HepG2 (cell line): ENCODE measurements around the gene AP2A2. TPM values are rescaled to one million over a fixed set of nuclear protein-coding genes. Genes with fewer than 3 reads are reported as not detected.

Experiments used
- ATAC-seq: fragments of 200-7000 bp; cut with Tn5 transposase; 3 replicates; pipeline ENCODE4 v1.9.1; 2020; ENCODE audit warnings: mild to moderate bottlenecking, moderate library complexity
- BruUV-seq: library from RNA; stranded (reverse); fragments of 400-500 nt; replicated peaks from 2 replicates; lab custom pipeline; 2021; lab: Mats Ljungman, UMichigan
- CTCF ChIA-PET: fragments of 300-600 bp; formaldehyde crosslinking; extraction: SDS; loops from one replicate; lab custom pipeline; 2021; ENCODE audit warnings: low total read pairs, inconsistent platforms, low intra/inter-chr PET ratio; lab: Yijun Ruan, JAX
- POLR2A ChIA-PET: fragments of 350-600 bp; sonication (Branson Sonifier 250); formaldehyde crosslinking; loops from one replicate; lab custom pipeline; 2020; ENCODE audit warnings: antibody characterized with exemption, inconsistent platforms; lab: Yijun Ruan, JAX
- DNase-seq: peaks from one replicate; pipeline ENCODE4 v3.0.0-alpha.2; 2015; ENCODE audit warnings: low spot score
- FAIRE-seq: peaks from 3 replicates; lab custom pipeline; 2011; peaks lifted over from hg19 to GRCh38; lab: Jason Lieb, UNC
- H2AFZ ChIP-seq: one replicate; pipeline ENCODE4 v1.6.1; 2011; ENCODE audit warnings: low read length, inconsistent platforms
- H3K27ac ChIP-seq: fragments of 300-600 bp; 3 replicates; pipeline ENCODE4 v1.8.0; 2011; ENCODE audit warnings: mixed run types, mild to moderate bottlenecking, mixed read lengths, low read length, inconsistent platforms; ENCODE audit not compliant: insufficient read depth; ENCODE audit errors: extremely low read length
- H3K27me3 ChIP-seq, 2 experiments: fragments of 200-600 bp in 1 of 2; 2 replicates in 1 of 2; 3 replicates in 1 of 2; pipeline versions ENCODE4 v1.6.0 to v1.8.0; 2011; ENCODE audit warnings: low read length in 2 of 2, mild to moderate bottlenecking in 2 of 2, moderate library complexity in 2 of 2, inconsistent platforms in 1 of 2; ENCODE audit not compliant: insufficient read depth in 2 of 2, control insufficient read depth in 1 of 2
- H3K36me3 ChIP-seq, 2 experiments: fragments of 200-600 bp in 1 of 2; replicated peaks in 1 of 2; 2 replicates in 1 of 2; 3 replicates in 1 of 2; pipeline versions ENCODE4 v1.5.1 to v1.8.0; 2011; ENCODE audit warnings: low read length in 2 of 2, inconsistent platforms in 1 of 2; ENCODE audit not compliant: insufficient read depth in 2 of 2, control insufficient read depth in 1 of 2
- H3K4me1 ChIP-seq: 2 replicates; pipeline ENCODE4 v1.5.1; 2012; ENCODE audit warnings: low read length, inconsistent platforms; ENCODE audit not compliant: insufficient read depth
- H3K4me2 ChIP-seq: 2 replicates; pipeline ENCODE4 v1.6.0; 2011; ENCODE audit warnings: low read depth, low read length, inconsistent platforms
- H3K4me3 ChIP-seq, 3 experiments: fragments of 200-600 bp in 1 of 3; sonication (generic), shearing (Covaris generic) in 1 of 3; replicated peaks in 1 of 3; 2 replicates each; pipeline ENCODE4 v1.5.1; 2011 to 2016; ENCODE audit warnings: low read length in 3 of 3, inconsistent platforms in 2 of 3, low read depth in 2 of 3, mild to moderate bottlenecking in 2 of 3, control low read depth in 1 of 3, mixed read lengths in 1 of 3; ENCODE audit not compliant: insufficient read depth in 1 of 3
- H3K79me2 ChIP-seq: one replicate; pipeline ENCODE4 v1.6.1; 2011; ENCODE audit warnings: low read length, inconsistent platforms; ENCODE audit not compliant: insufficient read depth
- H3K9ac ChIP-seq: 2 replicates; pipeline ENCODE4 v1.6.0; 2011; ENCODE audit warnings: mild to moderate bottlenecking, low read depth, low read length, inconsistent platforms; ENCODE audit not compliant: insufficient read depth
- H3K9me3 ChIP-seq: 2 replicates; pipeline ENCODE4 v1.5.1; 2012; ENCODE audit warnings: mild to moderate bottlenecking, low read length
- H4K20me1 ChIP-seq: 2 replicates; pipeline ENCODE4 v1.6.0; 2011; ENCODE audit warnings: inconsistent platforms, mild to moderate bottlenecking, low read length, moderate library complexity; ENCODE audit not compliant: insufficient read depth
- FOSL2 ChIP-seq: sonication (generic); formaldehyde crosslinking; IDR thresholded peaks from 2 replicates; pipeline ENCODE4 v1.4.0; 2020; ENCODE audit warnings: missing genetic modification reagents
- FOXK2 ChIP-seq: fragments of 450-650 bp; IDR thresholded peaks from 2 replicates; pipeline ENCODE4 v1.6.1; 2016
- GABPA ChIP-seq, 2 experiments: IDR thresholded peaks; 2 replicates each; pipeline ENCODE4 v1.6.1; 2011 to 2016; ENCODE audit warnings: low read depth in 2 of 2, low read length in 1 of 2, missing biosample characterization in 1 of 2, missing genetic modification characterization in 1 of 2
- GTF2F1 ChIP-seq: fragments of 150-350 bp; IDR thresholded peaks from 2 replicates; pipeline ENCODE4 v1.6.1; 2014; ENCODE audit warnings: low read length
- LBX2 ChIP-seq: sonication (generic); formaldehyde crosslinking; IDR thresholded peaks from 2 replicates; pipeline ENCODE4 v1.5.0; 2020; ENCODE audit warnings: missing genetic modification reagents, mild to moderate bottlenecking, borderline replicate concordance
- LRRFIP1 ChIP-seq: sonication (generic); formaldehyde crosslinking; conservative IDR thresholded peaks from 2 replicates; pipeline ENCODE4 v1.4.0; 2020; ENCODE audit warnings: missing genetic modification reagents
- NR0B2 ChIP-seq: sonication (generic); formaldehyde crosslinking; IDR thresholded peaks from 2 replicates; pipeline ENCODE4 v1.4.0; 2020; ENCODE audit warnings: mild to moderate bottlenecking, missing genetic modification reagents
- NR3C1 ChIP-seq: sonication (generic); formaldehyde crosslinking; IDR thresholded peaks from 2 replicates; pipeline ENCODE4 v1.4.0; 2020; ENCODE audit warnings: missing genetic modification reagents
- RORA ChIP-seq: sonication (generic); formaldehyde crosslinking; IDR thresholded peaks from 2 replicates; pipeline ENCODE4 v1.5.0; 2020; ENCODE audit warnings: mild to moderate bottlenecking, missing genetic modification reagents, moderate library complexity
- SIX1 ChIP-seq: sonication (generic); formaldehyde crosslinking; IDR thresholded peaks from 2 replicates; pipeline ENCODE4 v1.4.0; 2020; ENCODE audit warnings: missing genetic modification reagents, borderline replicate concordance
- XBP1 ChIP-seq: sonication (generic); formaldehyde crosslinking; IDR thresholded peaks from 2 replicates; pipeline ENCODE4 v1.5.0; 2020; ENCODE audit warnings: missing genetic modification reagents
- ZNF24 ChIP-seq: fragments of 450-650 bp; IDR thresholded peaks from 2 replicates; pipeline ENCODE4 v1.6.1; 2017; ENCODE audit warnings: antibody characterized with exemption, mild to moderate bottlenecking
- ZNF280B ChIP-seq: sonication (generic); formaldehyde crosslinking; IDR thresholded peaks from 2 replicates; pipeline ENCODE4 v1.5.0; 2020; ENCODE audit warnings: missing genetic modification reagents, mild to moderate bottlenecking, borderline replicate concordance
- ZNF460 ChIP-seq: sonication (generic); formaldehyde crosslinking; IDR thresholded peaks from 2 replicates; pipeline ENCODE4 v1.5.1; 2020; ENCODE audit warnings: missing genetic modification reagents, mild to moderate bottlenecking, borderline replicate concordance
- ZNF704 ChIP-seq: sonication (generic); formaldehyde crosslinking; IDR thresholded peaks from 2 replicates; pipeline ENCODE4 v1.8.1; 2023; ENCODE audit warnings: mild to moderate bottlenecking, inconsistent platforms, moderate library complexity, missing genetic modification reagents, borderline replicate concordance
- ZNF839 ChIP-seq: sonication (generic); formaldehyde crosslinking; IDR thresholded peaks from 2 replicates; pipeline ENCODE4 v1.4.0; 2020; ENCODE audit warnings: missing genetic modification reagents, mild to moderate bottlenecking, borderline replicate concordance
- ZNF879 ChIP-seq: sonication (generic); formaldehyde crosslinking; IDR thresholded peaks from 2 replicates; pipeline ENCODE4 v1.8.1; 2023; ENCODE audit warnings: missing genetic modification reagents
- ZSCAN5A ChIP-seq: sonication (generic); formaldehyde crosslinking; IDR thresholded peaks from 2 replicates; pipeline ENCODE4 v1.8.0; 2022; ENCODE audit warnings: mild to moderate bottlenecking, missing genetic modification reagents, borderline replicate concordance
- WGBS: methylation state at CpG from one replicate; pipeline ENCODE4 v1.1.6; 2017; ENCODE audit warnings: low lambda C conversion rate; 5-methylcytosine and 5-hydroxymethylcytosine counted together
- in situ Hi-C: cut with HindIII; loops from 2 replicates; pipeline ENCODE4 v1.10.0; 2017; ENCODE audit warnings: low pct_unique_long_range_greater_than_20kb; ENCODE audit not compliant: extremely low pct_ligation_motif_present
- intact Hi-C: fragments of 100-400 bp; cut with micrococcal nuclease; formaldehyde crosslinking; loops from one replicate; pipeline ENCODE4 v1.10.0; 2022; ENCODE audit not compliant: unreplicated experiment
- polyA plus RNA-seq, 8 experiments: library from polyadenylated mRNA; depleted of rRNA in 3 of 8; stranded (reverse) in 7 of 8; unstranded in 1 of 8; fragments of >200 nt; fragmentation: Illumina TruSeq in 4 of 8; extraction: Trizol in 4 of 8; gene quantifications; 2 replicates each; pipeline versions ENCODE4 v1.2.1 to v1.2.3, GENCODE V29; 2011 to 2016; ENCODE audit warnings: low read depth in 4 of 8, missing spikeins in 1 of 8, mixed read lengths in 1 of 8; ENCODE audit not compliant: insufficient read depth in 1 of 8
- total RNA-seq, 5 experiments: library from RNA; depleted of rRNA; stranded (reverse); fragments of >200 nt; fragmentation: Illumina TruSeq; extraction: Trizol; gene quantifications; 2 replicates each; pipeline ENCODE4 v1.2.3, GENCODE V29; 2016; ENCODE audit warnings: low read depth in 1 of 5

The AP2A2 gene
- total and polyA plus RNA-seq, 2 of the 13 experiments (the other 11 are each of a cell fraction or from before 2014, with no cell fraction given), result 25.7 to 75.7 TPM

GRCh38 chr11:1041471-1041870, 115.8 kb downstream of the AP2A2 start:
- no peaks in the 10 kb centered on the region for H3K79me2 ChIP-seq
- no peak overlapping the region for H3K4me2 ChIP-seq
- no CpG with 5 or more reads among the region's 9 CpGs for WGBS
- H3K4me1 ChIP-seq, result peaks cover 9% of the 10 kb centered on the region
- H3K27me3 ChIP-seq, result peaks cover 16 to 84% of the 10 kb centered on the region in 2 experiments; a peak in 4 of 5 replicates
- H4K20me1 ChIP-seq, result no peaks in the 10 kb centered on the region
- H3K9ac ChIP-seq, result no peak overlapping the region
- H2AFZ ChIP-seq, result no peak overlapping the region
- no TSS peak for BruUV-seq
- ATAC-seq (peak; percentile 7; the same call in 2 of the 3 replicates), FAIRE-seq (no peak), DNase-seq (no peak)
- H3K4me3 ChIP-seq, result no peak overlapping the region
- no peaks in the 10 kb centered on the region for H3K9me3 ChIP-seq
- no peak overlapping the region for H3K27ac ChIP-seq
- ChIA-PET POLR2A (no interaction called here), CTCF (no interaction called here)
- no peaks in the 10 kb centered on the region for H3K36me3 ChIP-seq
- in situ Hi-C loops (no loop called here), intact Hi-C loops (no loop called here)
- TF ChIP-seq NR0B2 (CRISPR knock-in tag) (no peak), LRRFIP1 (no peak), FOXK2 (no peak), ZNF460 (CRISPR knock-in tag) (no peak), NR3C1 (CRISPR knock-in tag) (no peak), GTF2F1 (no peak), LBX2 (CRISPR knock-in tag) (no peak), ZNF839 (CRISPR knock-in tag) (no peak), ZNF24 (no peak), RORA (CRISPR knock-in tag) (no peak), XBP1 (no peak), FOSL2 (CRISPR knock-in tag) (no peak), SIX1 (CRISPR knock-in tag) (no peak), GABPA (IDR thresholded peaks at IDR 0.05; ENCODE audit: low read depth, low read length) (no peak), GABPA (CRISPR knock-in tag; IDR thresholded peaks at IDR 0.05; ENCODE audit: low read depth) (no peak), ZNF879 (CRISPR knock-in tag) (no peak), ZNF704 (CRISPR knock-in tag) (no peak), ZSCAN5A (CRISPR knock-in tag) (no peak), ZNF280B (CRISPR knock-in tag) (no peak)
